B cell (primary cell): ENCODE data around the gene PLK2. TPM values are rescaled to one million over a fixed set of nuclear protein-coding genes. Genes with fewer than 3 reads are reported as not detected.

Source experiments
- ATAC-seq: fragments of 200-7000 bp; cut with Tn5 transposase; one replicate; pipeline ENCODE4 v1.10.0; 2021; ENCODE audit warnings: low read depth, mild to moderate bottlenecking, moderate number of reproducible peaks, moderate library complexity
- CTCF ChIA-PET: fragments of 350-600 bp; sonication (Branson Sonifier 250); formaldehyde crosslinking; loops from one replicate; lab custom pipeline; 2021; ENCODE audit warnings: antibody characterized with exemption, inconsistent platforms; lab: Charles Lee
- POLR2A ChIA-PET: fragments of 350-600 bp; sonication (Branson Sonifier 250); formaldehyde crosslinking; loops from one replicate; lab custom pipeline; 2021; ENCODE audit warnings: antibody characterized with exemption; lab: Charles Lee
- DNase-seq: peaks from one replicate; pipeline ENCODE4 v3.0.0; 2013
- H2AFZ ChIP-seq: 2 replicates; pipeline ENCODE4 v1.6.1; 2012; ENCODE audit warnings: mild to moderate bottlenecking, low read depth, low read length; ENCODE audit not compliant: insufficient read depth, poor library complexity, severe bottlenecking
- H3K27ac ChIP-seq, 2 donors: 1 replicate in 1 of 2; 2 replicates in 1 of 2; pipeline ENCODE4 v1.5.1; 2012 to 2013; ENCODE audit warnings: low read length in 2 of 2, mild to moderate bottlenecking in 2 of 2, moderate library complexity in 1 of 2
- H3K27me3 ChIP-seq, 4 experiments: fragments of 200-600 bp in 1 of 4; sonication (generic) in 1 of 4; replicated peaks in 1 of 4; 1 replicate in 2 of 4; 2 replicates in 2 of 4; pipeline versions ENCODE4 v1.6.1 to v1.7.0; 2013 to 2016; ENCODE audit warnings: low read length in 3 of 4, mild to moderate bottlenecking in 2 of 4, mixed read lengths in 1 of 4, moderate library complexity in 1 of 4; ENCODE audit not compliant: insufficient read depth in 4 of 4, control insufficient read depth in 3 of 4; ENCODE audit errors: control extremely low read depth in 1 of 4
- H3K36me3 ChIP-seq, 2 experiments: replicated peaks in 1 of 2; 1 replicate in 1 of 2; 2 replicates in 1 of 2; pipeline versions ENCODE4 v1.6.1 to v1.7.1; 2013; ENCODE audit warnings: low read length in 1 of 2; ENCODE audit not compliant: insufficient read depth in 2 of 2, control insufficient read depth in 1 of 2; ENCODE audit errors: control extremely low read depth in 1 of 2, extremely low read depth in 1 of 2
- H3K4me1 ChIP-seq, 2 donors: fragments of 200-600 bp in 1 of 2; sonication (generic) in 1 of 2; 1 replicate in 1 of 2; 2 replicates in 1 of 2; pipeline versions ENCODE4 v1.5.1 to v1.6.1; 2013 to 2017; ENCODE audit warnings: low read length in 2 of 2; ENCODE audit not compliant: control insufficient read depth in 2 of 2, insufficient read depth in 2 of 2
- H3K4me2 ChIP-seq: replicated peaks from 2 replicates; pipeline ENCODE3; 2012; ENCODE audit warnings: mild to moderate bottlenecking, low read depth, low read length; ENCODE audit not compliant: poor library complexity, severe bottlenecking
- H3K4me3 ChIP-seq, 5 experiments: fragments of 200-600 bp in 1 of 5; sonication (generic) in 1 of 5; 1 replicate in 3 of 5; 2 replicates in 2 of 5; pipeline versions ENCODE4 v1.5.1 to v1.7.0; 2011 to 2016; ENCODE audit warnings: low read length in 4 of 5, mild to moderate bottlenecking in 4 of 5, low read depth in 2 of 5, control low read depth in 1 of 5, moderate library complexity in 1 of 5; ENCODE audit not compliant: insufficient read depth in 1 of 5; ENCODE audit errors: control extremely low read depth in 1 of 5, extremely low read depth in 1 of 5
- H3K79me2 ChIP-seq: fragments of 200-600 bp; sonication (generic); one replicate; pipeline ENCODE4 v1.6.0; 2016; ENCODE audit warnings: low read length; ENCODE audit not compliant: control insufficient read depth, insufficient read depth
- H3K9ac ChIP-seq: fragments of 200-600 bp; sonication (generic); 2 replicates; pipeline ENCODE4 v1.6.1; 2017; ENCODE audit warnings: mild to moderate bottlenecking, low read length, moderate library complexity
- H3K9me3 ChIP-seq, 3 donors: one replicate each; pipeline versions ENCODE4 v1.6.1 to v1.7.1; 2013; ENCODE audit warnings: low read length in 2 of 3; ENCODE audit not compliant: control insufficient read depth in 2 of 3, insufficient read depth in 1 of 3; ENCODE audit errors: control extremely low read depth in 1 of 3
- H4K20me1 ChIP-seq: 2 replicates; pipeline ENCODE4 v1.6.0; 2012; ENCODE audit warnings: mild to moderate bottlenecking, low read length; ENCODE audit not compliant: insufficient read depth, control insufficient read depth, poor library complexity, severe bottlenecking
- H3K27ac Mint-ChIP-seq: one replicate; pipeline ENCODE4 v1.8.0; 2021; ENCODE audit warnings: mixed read lengths
- H3K27me3 Mint-ChIP-seq: one replicate; pipeline ENCODE4 v1.8.0; 2021; ENCODE audit warnings: mixed read lengths
- H3K4me1 Mint-ChIP-seq: one replicate; pipeline ENCODE4 v1.8.0; 2021; ENCODE audit warnings: mixed read lengths
- H3K4me3 Mint-ChIP-seq: one replicate; pipeline ENCODE4 v1.8.0; 2021; ENCODE audit warnings: mixed read lengths
- H3K9me3 Mint-ChIP-seq: one replicate; pipeline ENCODE4 v1.8.0; 2022; ENCODE audit warnings: mixed read lengths; ENCODE audit not compliant: insufficient read depth
- CTCF ChIP-seq: fragments of 200-600 bp; IDR thresholded peaks from one replicate; pipeline ENCODE4 v1.8.0; 2022; ENCODE audit warnings: antibody characterized with exemption, mild to moderate bottlenecking
- EZH2 ChIP-seq: IDR thresholded peaks from 2 replicates; pipeline ENCODE4 v1.6.1; 2012; ENCODE audit warnings: borderline replicate concordance, low read depth, mild to moderate bottlenecking, moderate library complexity, low read length; ENCODE audit not compliant: insufficient read depth, poor library complexity, severe bottlenecking
- WGBS: methylation state at CpG from one replicate; pipeline ENCODE4 v1.1.5; 2013; ENCODE audit warnings: missing lambda C conversion rate; ENCODE audit not compliant: insufficient coverage; 5-methylcytosine and 5-hydroxymethylcytosine counted together
- intact Hi-C: fragments of 100-400 bp; cut with micrococcal nuclease; formaldehyde crosslinking; loops from one replicate; pipeline ENCODE4 v1.10.0; 2022
- polyA plus RNA-seq: library from polyadenylated mRNA; depleted of rRNA; stranded (reverse); fragments of >200 nt; gene quantifications from 2 replicates; pipeline ENCODE4 v1.2.3, GENCODE V29; 2012
- total RNA-seq, 2 donors: library from RNA; stranded (reverse); fragments of 120-200 nt in 1 of 2; gene quantifications; 1 replicate in 1 of 2; 2 replicates in 1 of 2; pipeline versions ENCODE4 v1.2.3 to v1.2.4, GENCODE V29; 2013 to 2022

The PLK2 gene
- total and polyA plus RNA-seq, 2 donors (not counting 1 experiment from before 2014, with no cell fraction given): 32.2 to 47.2 TPM

GRCh38 chr5:58505502-58505901 is 45.6 kb upstream of the PLK2 start:
- peaks cover 2% of the 10 kb centered on the region for H3K9me3 Mint-ChIP-seq
- no peak for DNase-seq
- WGBS: no CpG with 5 or more reads among the region's 3 CpGs
- H3K27me3 Mint-ChIP-seq: no peaks in the 10 kb centered on the region
- peak overlapping the region; percentile 47 to 61 for H3K27ac ChIP-seq
- H2AFZ ChIP-seq: no peak overlapping the region
- intact Hi-C loops: loop anchor here (5.0 kb wide), 1 partner anchor 42 kb away; no protein-coding TSS in a partner anchor
- peak overlapping the region; percentile 44 for H3K9ac ChIP-seq
- H4K20me1 ChIP-seq: no peaks in the 10 kb centered on the region
- TF ChIP-seq EZH2: no peak
- no peak for TF ChIP-seq CTCF
- H3K4me3 ChIP-seq: peak overlapping the region in 1 of 5 experiments; percentile 57
- H3K4me2 ChIP-seq: peak overlapping the region; percentile 70
- ChIA-PET CTCF (interaction anchor here (1.0 to 3.2 kb wide), 7 partner anchors 10 to 345 kb away, joined by 3 to 20 read pairs (median 5); partner anchors contain the start of genes GAPT and PLK2), POLR2A (interaction anchor here (1.4 kb wide), 1 partner anchor 14 kb away, joined by 6 read pairs; the partner anchor contains the start of gene GAPT)
- peaks cover 4 to 6% of the 10 kb centered on the region in 2 experiments for H3K36me3 ChIP-seq
- H3K79me2 ChIP-seq: peaks cover 28% of the 10 kb centered on the region
- ATAC-seq: no peak
- H3K4me1 Mint-ChIP-seq: peaks cover 82% of the 10 kb centered on the region
- H3K4me1 ChIP-seq: peaks cover 68 to 69% of the 10 kb centered on the region in 2 donors
- H3K27me3 ChIP-seq: no peaks in the 10 kb centered on the region
- peak overlapping the region; percentile 81 for H3K27ac Mint-ChIP-seq
- peak overlapping the region; percentile 46 for H3K4me3 Mint-ChIP-seq
- peaks cover 0 to 7% (median 0%) of the 10 kb centered on the region in 3 donors for H3K9me3 ChIP-seq

GRCh38 chr5:58504766-58505165 is 44.9 kb upstream of the PLK2 start:
- TF ChIP-seq CTCF (no peak), EZH2 (no peak)

More at GRCh38 chr5:58504766-58505165, 44.9 kb upstream of the PLK2 start:
- no peak overlapping the region for H2AFZ ChIP-seq
- no peak for ATAC-seq
- H3K9me3 Mint-ChIP-seq: no peaks in the 10 kb centered on the region
- intact Hi-C loops: loop anchor here (5.0 kb wide), 1 partner anchor 43 kb away; no protein-coding TSS in a partner anchor
- H3K27ac Mint-ChIP-seq: peak overlapping the region; percentile 81
- peaks cover 75 to 76% of the 10 kb centered on the region in 2 donors for H3K4me1 ChIP-seq
- H3K9ac ChIP-seq: peak overlapping the region; percentile 4
- H4K20me1 ChIP-seq: no peaks in the 10 kb centered on the region
- H3K4me2 ChIP-seq: peak overlapping the region; percentile 70
- ChIA-PET POLR2A (no interaction called here), CTCF (interaction anchor here (1.0 to 3.1 kb wide), 3 partner anchors 9 to 345 kb away, joined by 4 to 13 read pairs (median 5); partner anchors contain the start of gene PLK2)
- peak overlapping the region in 1 of 5 experiments; percentile 17 for H3K4me3 ChIP-seq
- H3K27me3 Mint-ChIP-seq: no peaks in the 10 kb centered on the region
- peaks cover 88% of the 10 kb centered on the region for H3K4me1 Mint-ChIP-seq
- H3K79me2 ChIP-seq: peaks cover 33% of the 10 kb centered on the region
- H3K27ac ChIP-seq: peak overlapping the region in 1 of 2 donors; percentile 61
- H3K4me3 Mint-ChIP-seq: peak overlapping the region; percentile 46
- H3K9me3 ChIP-seq: peaks cover 0 to 6% (median 0%) of the 10 kb centered on the region in 3 donors
- WGBS: 100% methylated on average over 1 of the region's 3 CpGs
- peaks cover 4 to 6% of the 10 kb centered on the region in 2 experiments for H3K36me3 ChIP-seq
- DNase-seq: no peak
- no peaks in the 10 kb centered on the region for H3K27me3 ChIP-seq
